Tibial nerve (tissue), 3 donors: ENCODE results near the gene RNF26.

Source experiments
- CTCF ChIP-seq, 5 experiments: fragments of 200-600 bp in 3 of 5; fragments of 450-650 bp in 2 of 5; sonication (generic) in 3 of 5; IDR thresholded peaks; one replicate each; pipeline ENCODE4 v1.5.1; 2016 to 2019; ENCODE audit warnings: antibody characterized with exemption in 5 of 5, mild to moderate bottlenecking in 3 of 5, moderate library complexity in 2 of 5
- POLR2A ChIP-seq, 2 donors: fragments of 450-650 bp; IDR thresholded peaks; one replicate each; pipeline ENCODE4 v1.6.1; 2017; ENCODE audit warnings: antibody characterized with exemption in 2 of 2, mild to moderate bottlenecking in 2 of 2, moderate library complexity in 2 of 2

DNA sequence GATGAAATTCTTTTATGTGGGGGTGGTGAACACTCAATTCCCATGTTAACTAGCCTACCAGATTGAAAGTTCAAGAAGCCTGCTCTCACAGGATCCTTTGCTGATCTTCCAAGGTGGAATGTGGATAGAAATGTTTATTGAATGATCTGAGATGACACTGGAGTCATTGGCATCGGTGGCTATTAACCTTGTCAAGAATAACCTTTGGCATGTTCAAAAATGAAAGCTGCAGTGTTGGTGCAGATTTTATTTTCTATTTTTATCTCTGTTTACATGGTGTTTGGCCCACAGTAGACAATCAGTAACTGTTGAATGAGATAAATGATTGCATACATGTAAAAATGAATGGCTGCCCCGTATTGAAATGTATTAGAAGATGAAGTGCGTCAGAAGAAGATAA is 36.4 kb upstream of the RNF26 start:
- TF ChIP-seq CTCF (IDR thresholded peaks at IDR 0.05) (no peak), POLR2A (IDR thresholded peaks at IDR 0.05) (no peak)
